ENCODE measurements around the gene PARD6G.
A peak's percentile ranks its signal among the peaks of the same experiment; 100 is the strongest.

PARD6G gene

GRCh38 chr18:80253871-80254492, 6.7 kb upstream of the PARD6G start:
- TF ChIP-seq CTCF (IDR thresholded peaks at IDR 0.05; ENCODE audit: low read depth, low read length) = no peak
- no peak overlapping the region for H3K4me3 ChIP-seq (ENCODE audit: low read depth, low read length)
- no peak for DNase-seq (ENCODE audit: low read depth, low spot score)
- in situ Hi-C loops (cut with HindIII; ENCODE audit: low sequenced_read_pairs) = no loop called here

- no peak for DNase-seq (ENCODE audit: low read depth, low spot score)
- no peak for TF ChIP-seq CTCF (IDR thresholded peaks at IDR 0.05; ENCODE audit: low read depth, low read length)
- H3K4me3 ChIP-seq (ENCODE audit: low read depth, low read length) = no peak overlapping the region
- in situ Hi-C loops (cut with HindIII; ENCODE audit: low sequenced_read_pairs) = no loop called here
Observed at GRCh38 chr18:80253236-80253635, 5.9 kb upstream of the PARD6G start.

- peak; percentile 41 for DNase-seq (ENCODE audit: low read depth, low spot score)
- H3K4me3 ChIP-seq (ENCODE audit: low read depth, low read length) = no peak overlapping the region
- no peak for TF ChIP-seq CTCF (IDR thresholded peaks at IDR 0.05; ENCODE audit: low read depth, low read length)
- in situ Hi-C loops (cut with HindIII; ENCODE audit: low sequenced_read_pairs) = no loop called here
Observed at GRCh38 chr18:80252136-80252535, 4.8 kb upstream of the PARD6G start.

GRCh38 chr18:80251700-80252099, 4.4 kb upstream of the PARD6G start:
- in situ Hi-C loops (cut with HindIII; ENCODE audit: low sequenced_read_pairs) = no loop called here

GRCh38 chr18:80250740-80251364, 3.5 kb upstream of the PARD6G start:
- in situ Hi-C loops (cut with HindIII; ENCODE audit: low sequenced_read_pairs) = no loop called here
- TF ChIP-seq CTCF (IDR thresholded peaks at IDR 0.05; ENCODE audit: low read depth, low read length) = no peak
- H3K4me3 ChIP-seq (ENCODE audit: low read depth, low read length) = no peak overlapping the region
- DNase-seq (ENCODE audit: low read depth, low spot score) = no peak

More at GRCh38 chr18:80251700-80252099, 4.4 kb upstream of the PARD6G start:
- no peak for TF ChIP-seq CTCF (IDR thresholded peaks at IDR 0.05; ENCODE audit: low read depth, low read length)
- no peak overlapping the region for H3K4me3 ChIP-seq (ENCODE audit: low read depth, low read length)
- DNase-seq (ENCODE audit: low read depth, low spot score) = no peak

- DNase-seq (ENCODE audit: low read depth, low spot score) = no peak
- no peak overlapping the region for H3K4me3 ChIP-seq (ENCODE audit: low read depth, low read length)
- in situ Hi-C loops (cut with HindIII; ENCODE audit: low sequenced_read_pairs) = no loop called here
- no peak for TF ChIP-seq CTCF (IDR thresholded peaks at IDR 0.05; ENCODE audit: low read depth, low read length)
Observed at GRCh38 chr18:80249217-80250093, 2.1 kb upstream of the PARD6G start.
